HG03159 (cell line): ENCODE data around the gene INPP4B.

Source experiments
- ATAC-seq: cut with Tn5 transposase; IDR thresholded peaks from one replicate; pipeline ENCODE4 v1.9.1; 2021; ENCODE audit warnings: mild to moderate bottlenecking, moderate library complexity; ENCODE audit not compliant: unreplicated experiment

INPP4B gene

GRCh38 chr4:142741995-142742394 is 104.1 kb downstream of the INPP4B start:
- ATAC-seq: no peak

- no peak for ATAC-seq
Observed at GRCh38 chr4:142728233-142728632, 117.9 kb downstream of the INPP4B start.

- ATAC-seq: no peak
Observed at GRCh38 chr4:142727149-142727548, 119.0 kb downstream of the INPP4B start.

- no peak for ATAC-seq
Observed at GRCh38 chr4:142725886-142726285, 120.2 kb downstream of the INPP4B start.

- no peak for ATAC-seq
Observed at GRCh38 chr4:142721187-142721586, 124.9 kb downstream of the INPP4B start.

GRCh38 chr4:142719854-142720541 is 126.1 kb downstream of the INPP4B start:
- no peak for ATAC-seq

- no peak for ATAC-seq
Observed at GRCh38 chr4:142718981-142719380, 127.1 kb downstream of the INPP4B start.

GRCh38 chr4:142715727-142716126 is 130.4 kb downstream of the INPP4B start:
- ATAC-seq: no peak

GRCh38 chr4:142713282-142714030 is 132.6 kb downstream of the INPP4B start:
- no peak for ATAC-seq

GRCh38 chr4:142708231-142708630 is 137.9 kb downstream of the INPP4B start:
- ATAC-seq: no peak

GRCh38 chr4:142707401-142707800 is 138.7 kb downstream of the INPP4B start:
- ATAC-seq: no peak

GRCh38 chr4:142706381-142706780 is 139.7 kb downstream of the INPP4B start:
- no peak for ATAC-seq

GRCh38 chr4:142705820-142706219 is 140.3 kb downstream of the INPP4B start:
- ATAC-seq: no peak

- no peak for ATAC-seq
Observed at GRCh38 chr4:142703694-142704309, 142.3 kb downstream of the INPP4B start.

GRCh38 chr4:142701017-142701416 is 145.1 kb downstream of the INPP4B start:
- ATAC-seq: no peak

- no peak for ATAC-seq
Observed at GRCh38 chr4:142700531-142700930, 145.6 kb downstream of the INPP4B start.

- ATAC-seq: no peak
Observed at GRCh38 chr4:142698552-142698951, 147.5 kb downstream of the INPP4B start.

- no peak for ATAC-seq
Observed at GRCh38 chr4:142697928-142698327, 148.2 kb downstream of the INPP4B start.

- ATAC-seq: no peak
Observed at GRCh38 chr4:142697320-142697719, 148.8 kb downstream of the INPP4B start.

- no peak for ATAC-seq
Observed at GRCh38 chr4:142696334-142697122, 149.6 kb downstream of the INPP4B start.
